Heart left ventricle (tissue), 16 donors: ENCODE results near the gene SARNP. TPM values are rescaled to one million over a fixed set of nuclear protein-coding genes. Genes with fewer than 3 reads are reported as not detected.
"Not testable (repeated sequence)": the region's sequence is repeated elsewhere in the genome, so short reads cannot be mapped to it uniquely, and the experiment has no call there.

ENCODE experiments used
- ATAC-seq, 4 donors: fragments of 200-7000 bp; cut with Tn5 transposase; one replicate each; pipeline ENCODE4 v1.9.1; 2020 to 2022; ENCODE audit warnings: moderate library complexity in 4 of 4, mild to moderate bottlenecking in 3 of 4, moderate number of reproducible peaks in 1 of 4
- DNase-seq, 5 donors: peaks; one replicate each; pipeline ENCODE4 v3.0.0-alpha.2; 2020
- H3K27ac ChIP-seq, 12 donors: fragments of 200-600 bp; sonication (generic) in 4 of 12; one replicate each; pipeline versions ENCODE4 v1.5.0 to v1.8.0; 2016 to 2022; ENCODE audit warnings: mild to moderate bottlenecking in 2 of 12
- H3K27me3 ChIP-seq, 9 donors: fragments of 200-600 bp; sonication (generic) in 2 of 9; one replicate each; pipeline versions ENCODE4 v1.5.1 to v1.8.0; 2016 to 2022; ENCODE audit warnings: mild to moderate bottlenecking in 3 of 9
- H3K36me3 ChIP-seq, 9 donors: fragments of 200-600 bp; sonication (generic) in 2 of 9; one replicate each; pipeline versions ENCODE4 v1.5.0 to v1.8.0; 2018 to 2022; ENCODE audit warnings: mild to moderate bottlenecking in 2 of 9
- H3K4me1 ChIP-seq, 12 donors: fragments of 200-600 bp; sonication (generic) in 4 of 12; one replicate each; pipeline versions ENCODE4 v1.5.0 to v1.8.0; 2016 to 2022; ENCODE audit warnings: mild to moderate bottlenecking in 3 of 12
- H3K4me3 ChIP-seq, 12 donors: fragments of 200-600 bp; sonication (generic) in 4 of 12; one replicate each; pipeline versions ENCODE4 v1.5.0 to v1.8.0; 2017 to 2022; ENCODE audit warnings: mild to moderate bottlenecking in 9 of 12, moderate library complexity in 4 of 12
- H3K9me3 ChIP-seq, 12 donors: fragments of 200-600 bp; sonication (generic) in 4 of 12; one replicate each; pipeline versions ENCODE4 v1.5.0 to v1.8.0; 2016 to 2022; ENCODE audit warnings: mild to moderate bottlenecking in 1 of 12
- POLR2A ChIP-seq, 2 donors: fragments of 450-650 bp; IDR thresholded peaks; one replicate each; pipeline ENCODE4 v1.6.1; 2017; ENCODE audit warnings: antibody characterized with exemption in 2 of 2, mild to moderate bottlenecking in 2 of 2, moderate library complexity in 2 of 2
- WGBS, 4 donors: extraction: QIAGEN DNeasy Blood & Tissue Kit in 2 of 4; methylation state at CpG; one replicate each; pipeline versions ENCODE4 v1.1.5 to v1.1.7; 2013 to 2018; 5-methylcytosine and 5-hydroxymethylcytosine counted together
- intact Hi-C, 10 donors: fragments of 100-400 bp; cut with DNase I; formaldehyde crosslinking; loops; one replicate each; pipeline versions ENCODE4 v1.11.1 to v1.14.2; 2022
- polyA plus RNA-seq, 2 donors: library from polyadenylated mRNA; stranded (reverse); fragments of 200-250 nt; gene quantifications; one replicate each; pipeline ENCODE4 v1.2.3, GENCODE V29; 2013
- total RNA-seq, 9 donors: library from RNA; depleted of rRNA in 2 of 9; stranded (reverse); fragments of >200 nt in 2 of 9; fragmentation: NEBNext Ultra II Directional in 3 of 9; extraction: Animal tissue kit (Norgen Biotek cat#: 25700) in 3 of 9; gene quantifications; one replicate each; pipeline versions ENCODE4 v1.1.0 to v1.2.4, GENCODE V29; 2016 to 2023
- TF ChIP-seq, protein P1 (sequence below), 12 donors: fragments of 200-600 bp; sonication (generic) in 4 of 12; IDR thresholded peaks; one replicate each; pipeline versions ENCODE4 v1.5.0 to v1.8.0; 2018 to 2022; ENCODE audit warnings: antibody characterized with exemption in 12 of 12, mild to moderate bottlenecking in 5 of 12
- donor health status: ischemic (EF 13 %, LVEDD 7.1; RV severe dilation, severe dysfunction).
- donor health status: healthy with polysubstance abuse.
- donor health status: DM: no; HTN: yes; CAD: no.
- donor health status: DM: no; HTN: no; CAD: no.
- donor health status: ischemic (EF 25% LVEDD 6.9; RV normal size, moderate dysfunction).
- donor health status: ischemic (EF 25% LVEDD 5.7; RV mildly dilated, moderate dysfunction).
- donor health status: healthy.
- donor health status: DM: yes; HTN: yes; CAD: no.
- donor health status: ischemic (EF 35%, LVEDD 5.7; RV mildly dilated, moderate dysfunction).
- donor health status: nonischemic (EF 11% LVEDD 7.7; RV severe dilation, severe dysfunction).
- donor health status: DM: yes; HTN: yes; CAD: no.
- donor health status: PGD.
- donor health status: ischemic (EF 29% LVEDD 5.4; RV normal size, mild dysfunction).
- donor health status: nonischemic (EF 23%, LVEDD 6.1; RV moderate dilation, normal function).

SARNP gene
- total and polyA plus RNA-seq, 11 donors: 47.2 to 138 (median 55.9) TPM

DNA sequence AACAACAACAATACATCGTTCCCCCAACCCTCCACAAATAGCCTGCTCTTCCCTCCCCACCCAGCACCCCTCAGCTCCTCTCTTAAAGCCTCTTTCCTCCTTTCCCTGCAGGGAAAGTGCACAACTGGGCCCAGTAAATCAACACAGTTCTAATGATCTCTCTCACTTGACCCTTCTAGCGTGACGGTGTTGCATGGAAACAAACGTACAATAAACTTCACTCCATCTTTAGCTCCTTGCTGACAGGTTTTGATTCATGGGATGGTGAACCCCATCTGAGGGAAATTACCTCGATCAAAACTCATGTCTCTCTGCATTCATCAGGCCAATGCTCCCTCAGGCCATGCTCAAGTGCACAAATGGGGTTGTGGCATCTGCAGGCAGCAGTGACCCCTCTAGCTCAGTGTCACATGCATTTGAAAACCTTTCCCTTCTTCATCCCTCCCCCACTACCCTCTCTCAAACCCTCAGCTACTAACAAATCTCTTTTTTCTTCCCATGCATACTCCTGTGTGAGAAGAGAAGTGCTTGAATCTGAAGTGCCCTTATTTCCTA is 51.7 kb downstream of the SARNP start:
- ATAC-seq: no peak
- WGBS, 4 donors: 85 to 92% (median 86%) methylated on average over 5 of the region's 5 CpGs
- H3K27ac ChIP-seq: no peak overlapping the region
- H3K27me3 ChIP-seq: no peaks in the 10 kb centered on the region
- TF ChIP-seq, protein P1, sequence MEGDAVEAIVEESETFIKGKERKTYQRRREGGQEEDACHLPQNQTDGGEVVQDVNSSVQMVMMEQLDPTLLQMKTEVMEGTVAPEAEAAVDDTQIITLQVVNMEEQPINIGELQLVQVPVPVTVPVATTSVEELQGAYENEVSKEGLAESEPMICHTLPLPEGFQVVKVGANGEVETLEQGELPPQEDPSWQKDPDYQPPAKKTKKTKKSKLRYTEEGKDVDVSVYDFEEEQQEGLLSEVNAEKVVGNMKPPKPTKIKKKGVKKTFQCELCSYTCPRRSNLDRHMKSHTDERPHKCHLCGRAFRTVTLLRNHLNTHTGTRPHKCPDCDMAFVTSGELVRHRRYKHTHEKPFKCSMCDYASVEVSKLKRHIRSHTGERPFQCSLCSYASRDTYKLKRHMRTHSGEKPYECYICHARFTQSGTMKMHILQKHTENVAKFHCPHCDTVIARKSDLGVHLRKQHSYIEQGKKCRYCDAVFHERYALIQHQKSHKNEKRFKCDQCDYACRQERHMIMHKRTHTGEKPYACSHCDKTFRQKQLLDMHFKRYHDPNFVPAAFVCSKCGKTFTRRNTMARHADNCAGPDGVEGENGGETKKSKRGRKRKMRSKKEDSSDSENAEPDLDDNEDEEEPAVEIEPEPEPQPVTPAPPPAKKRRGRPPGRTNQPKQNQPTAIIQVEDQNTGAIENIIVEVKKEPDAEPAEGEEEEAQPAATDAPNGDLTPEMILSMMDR (IDR thresholded peaks at IDR 0.05): no peak
- TF ChIP-seq POLR2A (IDR thresholded peaks at IDR 0.05): no peak
- no peaks in the 10 kb centered on the region for H3K4me1 ChIP-seq
- no peak for DNase-seq
- H3K4me3 ChIP-seq: no peak overlapping the region
- peaks cover 0 to 70% (median 53%) of the 10 kb centered on the region in 9 donors for H3K36me3 ChIP-seq
- intact Hi-C loops: no loop called here
- H3K9me3 ChIP-seq: no peaks in the 10 kb centered on the region

DNA sequence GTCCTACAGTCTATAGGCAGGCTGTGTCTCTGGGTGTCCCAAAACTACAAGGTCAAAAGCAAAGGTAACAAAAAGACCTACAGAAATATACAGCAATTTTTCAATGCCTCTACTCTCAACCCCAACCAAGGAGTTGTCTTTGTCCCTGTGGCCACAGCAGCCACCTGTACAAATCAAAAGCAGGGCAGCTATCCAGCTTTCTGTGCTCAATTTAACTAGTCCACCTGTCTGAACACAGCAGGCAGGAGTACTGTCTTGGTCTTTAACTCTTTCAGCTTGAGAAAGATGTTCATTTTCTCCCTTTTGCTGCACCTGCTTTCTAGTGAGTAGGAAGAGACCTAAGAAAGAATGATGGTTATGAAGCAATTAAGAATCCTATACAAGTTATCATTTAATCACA is 54.9 kb downstream of the SARNP start:
- H3K4me1 ChIP-seq: no peaks in the 10 kb centered on the region
- no peak overlapping the region for H3K27ac ChIP-seq
- TF ChIP-seq, protein P1 (IDR thresholded peaks at IDR 0.05): no peak
- TF ChIP-seq POLR2A (IDR thresholded peaks at IDR 0.05): no peak
- DNase-seq (no peak), ATAC-seq (no peak)
- H3K36me3 ChIP-seq: peaks cover 0 to 83% (median 64%) of the 10 kb centered on the region in 9 donors
- intact Hi-C loops: no loop called here
- no peaks in the 10 kb centered on the region for H3K27me3 ChIP-seq
- no peaks in the 10 kb centered on the region for H3K9me3 ChIP-seq
- H3K4me3 ChIP-seq: no peak overlapping the region

DNA sequence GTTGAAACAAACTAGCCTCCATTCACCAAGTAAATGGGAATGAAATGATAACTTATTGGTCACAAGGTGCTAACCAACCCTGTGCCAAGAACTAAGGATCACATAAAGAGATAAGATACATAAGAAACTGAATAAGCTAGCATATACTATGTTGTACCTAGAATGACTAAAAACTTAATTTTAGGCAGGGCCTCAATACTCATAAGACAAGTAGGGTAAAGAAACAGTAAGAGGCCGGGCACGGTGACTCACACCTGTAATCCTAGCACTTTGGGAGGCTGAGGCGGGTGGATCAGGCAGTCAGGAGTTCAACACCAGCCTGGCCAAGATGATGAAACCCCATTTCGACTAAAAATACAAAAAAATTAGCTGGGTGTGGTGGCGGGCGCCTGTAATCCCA is 56.9 kb downstream of the SARNP start:
- H3K36me3 ChIP-seq: peaks cover 0 to 87% (median 67%) of the 10 kb centered on the region in 9 donors
- no peaks in the 10 kb centered on the region for H3K27me3 ChIP-seq
- H3K4me3 ChIP-seq: no peak overlapping the region
- no peak for ATAC-seq
- H3K27ac ChIP-seq: no peak overlapping the region
- DNase-seq: no peak
- TF ChIP-seq, protein P1 (IDR thresholded peaks at IDR 0.05): no peak
- no peak for TF ChIP-seq POLR2A (IDR thresholded peaks at IDR 0.05)
- no peaks in the 10 kb centered on the region for H3K4me1 ChIP-seq
- intact Hi-C loops: no loop called here
- no peaks in the 10 kb centered on the region for H3K9me3 ChIP-seq
- WGBS, 4 donors: 92 to 97% (median 95%) methylated on average over 6 of the region's 6 CpGs

DNA sequence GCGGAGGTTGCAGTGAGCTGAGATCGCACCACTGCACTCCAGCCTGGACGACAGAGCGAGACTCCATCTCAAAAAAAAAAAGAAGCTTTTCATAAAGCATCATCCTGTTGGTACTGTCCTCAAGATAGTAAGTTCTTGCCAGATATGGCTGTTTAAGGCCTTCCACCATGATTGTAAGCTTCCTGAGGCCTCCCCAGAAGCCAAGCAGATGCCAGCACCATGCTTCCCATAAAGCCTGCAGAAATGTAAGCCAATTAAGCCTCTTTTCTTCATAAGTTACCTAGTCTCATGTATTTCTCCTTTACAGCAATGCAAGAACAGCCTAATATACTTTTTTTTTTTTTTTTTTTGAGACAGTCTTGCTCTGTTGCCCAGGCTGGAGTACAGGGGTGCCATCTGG is 58.9 kb downstream of the SARNP start:
- H3K4me1 ChIP-seq, DNase-seq, intact Hi-C loops, H3K9me3 ChIP-seq, H3K27ac ChIP-seq, H3K27me3 ChIP-seq, H3K4me3 ChIP-seq, ATAC-seq: not testable (repeated sequence)
- H3K36me3 ChIP-seq: peaks cover 0 to 99% (median 80%) of the 10 kb centered on the region in 9 donors
- WGBS, 4 donors: 98 to 99% (median 99%) methylated on average over 4 of the region's 4 CpGs

DNA sequence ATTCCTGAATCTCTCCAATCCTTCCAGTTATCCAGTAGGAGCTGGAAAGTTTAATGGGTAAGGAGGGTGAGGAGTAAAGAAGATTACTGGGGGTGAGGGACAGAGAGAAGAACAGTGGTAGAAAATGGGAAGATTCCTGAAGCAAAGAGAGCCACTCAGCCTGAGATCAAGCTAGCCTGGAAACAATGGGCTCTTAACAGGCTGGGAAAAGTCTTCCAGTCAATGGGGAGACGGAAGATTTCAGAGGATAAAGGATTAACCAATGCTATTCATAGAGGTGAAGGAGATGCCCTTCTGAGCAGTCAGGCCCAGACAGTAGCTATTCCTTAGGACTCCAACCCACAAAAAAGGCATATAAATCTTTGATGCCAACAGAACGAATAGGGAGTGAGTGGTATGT is 59.8 kb downstream of the SARNP start:
- no peak for DNase-seq
- no peak for TF ChIP-seq POLR2A (IDR thresholded peaks at IDR 0.05)
- 78 to 86% (median 84%) methylated on average over 2 of the region's 2 CpGs for WGBS, 4 donors
- intact Hi-C loops: no loop called here
- no peaks in the 10 kb centered on the region for H3K4me1 ChIP-seq
- no peak for ATAC-seq
- H3K36me3 ChIP-seq: peaks cover 0 to 99% (median 84%) of the 10 kb centered on the region in 9 donors
- no peaks in the 10 kb centered on the region for H3K27me3 ChIP-seq
- H3K9me3 ChIP-seq: no peaks in the 10 kb centered on the region
- H3K27ac ChIP-seq: no peak overlapping the region
- no peak overlapping the region for H3K4me3 ChIP-seq
